Activated naive CD4-positive, alpha-beta T cell treated with anti-CD3 and anti-CD28 coated beads, Interleukin-2, amount 50 U/mL, for 24 hours (primary cell): Measurements from ENCODE around the gene RPL22.

Source experiments
- H3K27ac Mint-ChIP-seq: one replicate; pipeline ENCODE4 v1.8.0; 2021; ENCODE audit warnings: mild to moderate bottlenecking, mixed read lengths
- H3K27me3 Mint-ChIP-seq: one replicate; pipeline ENCODE4 v1.8.0; 2021; ENCODE audit warnings: mixed read lengths
- H3K36me3 Mint-ChIP-seq: one replicate; pipeline ENCODE4 v1.8.0; 2021; ENCODE audit warnings: mixed read lengths
- H3K4me1 Mint-ChIP-seq: one replicate; pipeline ENCODE4 v1.8.0; 2021; ENCODE audit warnings: mixed read lengths
- H3K4me3 Mint-ChIP-seq: one replicate; pipeline ENCODE4 v1.8.0; 2021; ENCODE audit warnings: mild to moderate bottlenecking, mixed read lengths
- H3K9me3 Mint-ChIP-seq: one replicate; pipeline ENCODE4 v1.8.0; 2021; ENCODE audit warnings: mixed read lengths

The RPL22 gene

GRCh38 chr1:6143395-6143794 lies 56.0 kb downstream of the RPL22 start:
- Mint-ChIP-seq H3K9me3 (no peaks in the 10 kb centered on the region), H3K36me3 (no peaks in the 10 kb centered on the region), H3K4me1 (peaks cover 2% of the 10 kb centered on the region), H3K27me3 (peaks cover 2% of the 10 kb centered on the region), H3K27ac (no peak overlapping the region), H3K4me3 (no peak overlapping the region)

GRCh38 chr1:6142734-6143133 lies 56.7 kb downstream of the RPL22 start:
- no peaks in the 10 kb centered on the region for H3K9me3 Mint-ChIP-seq
- H3K27ac Mint-ChIP-seq = no peak overlapping the region
- H3K4me1 Mint-ChIP-seq = no peaks in the 10 kb centered on the region
- H3K4me3 Mint-ChIP-seq = no peak overlapping the region
- H3K36me3 Mint-ChIP-seq = no peaks in the 10 kb centered on the region
- H3K27me3 Mint-ChIP-seq = no peaks in the 10 kb centered on the region

- H3K27me3 Mint-ChIP-seq = no peaks in the 10 kb centered on the region
- H3K27ac Mint-ChIP-seq = no peak overlapping the region
- no peaks in the 10 kb centered on the region for H3K4me1 Mint-ChIP-seq
These were observed 57.3 kb downstream of the RPL22 start for GRCh38 chr1:6142036-6142621.

GRCh38 chr1:6141592-6141991 lies 57.8 kb downstream of the RPL22 start:
- Mint-ChIP-seq H3K4me3 (no peak overlapping the region), H3K27ac (no peak overlapping the region), H3K4me1 (no peaks in the 10 kb centered on the region), H3K36me3 (no peaks in the 10 kb centered on the region), H3K27me3 (no peaks in the 10 kb centered on the region), H3K9me3 (no peaks in the 10 kb centered on the region)

More at GRCh38 chr1:6142036-6142621, 57.3 kb downstream of the RPL22 start:
- no peaks in the 10 kb centered on the region for H3K36me3 Mint-ChIP-seq
- H3K9me3 Mint-ChIP-seq = no peaks in the 10 kb centered on the region
- no peak overlapping the region for H3K4me3 Mint-ChIP-seq

GRCh38 chr1:6140413-6140812 lies 59.0 kb downstream of the RPL22 start:
- Mint-ChIP-seq H3K9me3 (no peaks in the 10 kb centered on the region), H3K4me1 (no peaks in the 10 kb centered on the region), H3K27me3 (no peaks in the 10 kb centered on the region), H3K27ac (no peak overlapping the region), H3K4me3 (no peak overlapping the region), H3K36me3 (no peaks in the 10 kb centered on the region)

GRCh38 chr1:6137758-6138157 lies 61.6 kb downstream of the RPL22 start:
- Mint-ChIP-seq H3K27me3 (no peaks in the 10 kb centered on the region), H3K9me3 (no peaks in the 10 kb centered on the region), H3K4me3 (no peak overlapping the region), H3K4me1 (no peaks in the 10 kb centered on the region), H3K27ac (no peak overlapping the region), H3K36me3 (no peaks in the 10 kb centered on the region)

- Mint-ChIP-seq H3K36me3 (peaks cover 3% of the 10 kb centered on the region), H3K9me3 (peaks cover 5% of the 10 kb centered on the region), H3K4me1 (no peaks in the 10 kb centered on the region), H3K4me3 (no peak overlapping the region), H3K27ac (no peak overlapping the region), H3K27me3 (no peaks in the 10 kb centered on the region)
These were observed 62.7 kb downstream of the RPL22 start for GRCh38 chr1:6136516-6137220.
